WI38 (cell line): Measurements from ENCODE around the gene EGF.
"Not testable (repeated sequence)": the region's sequence is repeated elsewhere in the genome, so short reads cannot be mapped to it uniquely, and the experiment has no call there.

Experiments used
- H3K4me3 ChIP-seq: 2 replicates; pipeline ENCODE4 v1.5.1; 2011; ENCODE audit warnings: low read depth, mild to moderate bottlenecking, control low read depth, low read length
- CTCF ChIP-seq: IDR thresholded peaks from 2 replicates; pipeline ENCODE4 v1.5.1; 2012; ENCODE audit warnings: low read depth, mild to moderate bottlenecking, control low read depth, low read length

The EGF gene

GRCh38 chr4:109947457-109947856 is 34.8 kb downstream of the EGF start:
- H3K4me3 ChIP-seq = no peak overlapping the region
- TF ChIP-seq CTCF = no peak

GRCh38 chr4:109947918-109948317 is 35.2 kb downstream of the EGF start:
- no peak for TF ChIP-seq CTCF
- no peak overlapping the region for H3K4me3 ChIP-seq

- H3K4me3 ChIP-seq = not testable (repeated sequence)
Observed at GRCh38 chr4:109949099-109949718, 36.5 kb downstream of the EGF start.

- no peak overlapping the region for H3K4me3 ChIP-seq
- TF ChIP-seq CTCF = no peak
Observed at GRCh38 chr4:109952612-109953011, 39.9 kb downstream of the EGF start.

- H3K4me3 ChIP-seq = no peak overlapping the region
- no peak for TF ChIP-seq CTCF
Observed at GRCh38 chr4:109953556-109953955, 40.9 kb downstream of the EGF start.

GRCh38 chr4:109955146-109955545 is 42.5 kb downstream of the EGF start:
- H3K4me3 ChIP-seq = no peak overlapping the region
- TF ChIP-seq CTCF = no peak

GRCh38 chr4:109957227-109957626 is 44.5 kb downstream of the EGF start:
- H3K4me3 ChIP-seq = no peak overlapping the region
- TF ChIP-seq CTCF = no peak

- H3K4me3 ChIP-seq = no peak overlapping the region
- no peak for TF ChIP-seq CTCF
Observed at GRCh38 chr4:109959195-109959594, 46.5 kb downstream of the EGF start.
